GM12878 (cell line): ENCODE measurements around the gene COPS6. TPM values are rescaled to one million over a fixed set of nuclear protein-coding genes. Genes with fewer than 3 reads are reported as not detected.

Experiments used
- ATAC-seq: fragments of 200-7000 bp; cut with Tn5 transposase; 3 replicates; pipeline ENCODE4 v1.9.1; 2020; ENCODE audit warnings: mild to moderate bottlenecking, moderate library complexity
- BruUV-seq: library from RNA; stranded (reverse); fragments of 400-500 nt; replicated peaks from 2 replicates; lab custom pipeline; 2021; lab: Mats Ljungman, UMichigan
- CTCF ChIA-PET: fragments of 300-600 bp; sonication (Branson Sonifier 250); formaldehyde crosslinking; extraction: SDS; loops from one replicate; lab custom pipeline; 2021; ENCODE audit warnings: inconsistent platforms; lab: Yijun Ruan, JAX
- POLR2A ChIA-PET: fragments of 350-600 bp; formaldehyde crosslinking; extraction: SDS; loops from one replicate; lab custom pipeline; 2021; ENCODE audit warnings: inconsistent platforms; lab: Charles Lee
- RAD21 ChIA-PET: fragments of 300-600 bp; sonication (Branson Sonifier 250); formaldehyde crosslinking; loops from one replicate; lab custom pipeline; 2023; ENCODE audit warnings: antibody characterized with exemption; ENCODE audit not compliant: unreplicated experiment; lab: Charles Lee
- SMC1A ChIA-PET: fragments of 300-600 bp; sonication (Branson Sonifier 250); formaldehyde crosslinking; loops from one replicate; lab custom pipeline; 2023; ENCODE audit not compliant: unreplicated experiment, uncharacterized antibody; lab: Charles Lee
- DNase-seq: peaks from one replicate; pipeline ENCODE4 v3.0.0-alpha.2; 2011; ENCODE audit warnings: low read depth, low spot score
- FAIRE-seq: peaks from 3 replicates; lab custom pipeline; 2011; peaks lifted over from hg19 to GRCh38; lab: Jason Lieb, UNC
- H2AFZ ChIP-seq: 2 replicates; pipeline ENCODE4 v1.6.0; 2011; ENCODE audit warnings: low read depth, low read length, control low read depth; ENCODE audit not compliant: control insufficient read depth
- H3K27ac ChIP-seq: 2 replicates; pipeline ENCODE4 v1.5.1; 2011; ENCODE audit warnings: control low read depth; ENCODE audit not compliant: control insufficient read depth, insufficient read depth
- H3K27me3 ChIP-seq, 2 experiments: replicated peaks in 1 of 2; 2 replicates each; pipeline versions ENCODE4 v1.6.0 to v1.6.1; 2011; ENCODE audit warnings: low read length in 1 of 2; ENCODE audit not compliant: control insufficient read depth in 2 of 2, insufficient read depth in 2 of 2
- H3K36me3 ChIP-seq, 2 experiments: 2 replicates each; pipeline ENCODE4 v1.5.1; 2011; ENCODE audit warnings: low read length in 1 of 2; ENCODE audit not compliant: control insufficient read depth in 2 of 2, insufficient read depth in 2 of 2
- H3K4me1 ChIP-seq: 2 replicates; pipeline ENCODE4 v1.6.1; 2011; ENCODE audit warnings: mild to moderate bottlenecking, low read length, moderate library complexity, mixed read lengths; ENCODE audit not compliant: control insufficient read depth, insufficient read depth
- H3K4me2 ChIP-seq: 2 replicates; pipeline ENCODE4 v1.6.0; 2011; ENCODE audit warnings: control low read depth; ENCODE audit not compliant: control insufficient read depth, insufficient read depth
- H3K4me3 ChIP-seq: fragments of 200-600 bp; sonication (generic); 2 replicates; pipeline ENCODE4 v1.5.1; 2016
- H3K79me2 ChIP-seq: 2 replicates; pipeline ENCODE4 v1.6.0; 2011; ENCODE audit warnings: low read length; ENCODE audit not compliant: control insufficient read depth, insufficient read depth
- H3K9ac ChIP-seq: 2 replicates; pipeline ENCODE4 v1.8.0; 2011; ENCODE audit warnings: low read length, control low read depth, mixed read lengths; ENCODE audit not compliant: control insufficient read depth, insufficient read depth
- H3K9me3 ChIP-seq: replicated peaks from 3 replicates; pipeline ENCODE4 v1.5.1; 2011; ENCODE audit warnings: mild to moderate bottlenecking, low read length; ENCODE audit not compliant: control insufficient read depth, insufficient read depth
- H4K20me1 ChIP-seq: 2 replicates; pipeline ENCODE4 v1.6.0; 2011; ENCODE audit not compliant: control insufficient read depth, insufficient read depth
- CUX1 ChIP-seq: IDR thresholded peaks from 2 replicates; pipeline ENCODE4 v1.6.1; 2012; ENCODE audit warnings: improper control_type of control experiment, low read depth, low read length; ENCODE audit not compliant: insufficient replicate concordance
- MXI1 ChIP-seq: fragments of 150-350 bp; IDR thresholded peaks from 2 replicates; pipeline ENCODE4 v1.6.1; 2011; ENCODE audit warnings: low read depth, mild to moderate bottlenecking, inconsistent platforms, low read length, improper control_type of control experiment
- NR2C1 ChIP-seq: fragments of 450-650 bp; IDR thresholded peaks from 2 replicates; pipeline ENCODE4 v1.6.1; 2017; ENCODE audit warnings: antibody characterized with exemption, mild to moderate bottlenecking, moderate library complexity
- ZNF207 ChIP-seq: fragments of 450-650 bp; IDR thresholded peaks from 2 replicates; pipeline ENCODE4 v1.6.1; 2014; ENCODE audit warnings: antibody characterized with exemption, mild to moderate bottlenecking, borderline replicate concordance
- ZNF622 ChIP-seq: fragments of 450-650 bp; IDR thresholded peaks from 2 replicates; pipeline ENCODE4 v1.6.1; 2017; ENCODE audit warnings: mild to moderate bottlenecking, inconsistent platforms
- WGBS: methylation state at CpG from one replicate; pipeline ENCODE4 v1.1.6; 2016; ENCODE audit warnings: low lambda C conversion rate; ENCODE audit not compliant: insufficient replicate concordance, insufficient coverage; ENCODE audit errors: missing lambda C conversion rate; 5-methylcytosine and 5-hydroxymethylcytosine counted together
- in situ Hi-C: fragments of 300-500 bp; cut with MboI; formaldehyde crosslinking; loops from 9 replicates; pipeline ENCODE4 v1.14.3; 2018; ENCODE audit warnings: mixed read lengths
- intact Hi-C: fragments of 100-400 bp; cut with micrococcal nuclease; formaldehyde crosslinking; loops from one replicate; pipeline ENCODE4 v1.14.2; 2022; ENCODE audit not compliant: unreplicated experiment
- polyA plus RNA-seq, 11 experiments: library from polyadenylated mRNA; depleted of rRNA in 4 of 11; unstranded in 6 of 11; stranded (reverse) in 5 of 11; fragments of >200 nt; fragmentation: Nextera tagmentation in 4 of 11; fragmentation: Illumina TruSeq in 1 of 11; extraction: Ambion mirVana in 4 of 11; extraction: Trizol in 1 of 11; gene quantifications; 1 replicate in 1 of 11; 2 replicates in 10 of 11; pipeline versions ENCODE4 v1.2.1 to v1.2.3, GENCODE V29; 2011 to 2016; ENCODE audit warnings: inconsistent platforms in 2 of 11, missing spikeins in 2 of 11, low read depth in 1 of 11
- total RNA-seq, 4 experiments: library from RNA; depleted of rRNA in 3 of 4; stranded (reverse); fragments of >200 nt in 3 of 4; fragmentation: Illumina TruSeq in 1 of 4; extraction: Trizol in 1 of 4; gene quantifications; 2 replicates each; pipeline versions ENCODE4 v1.2.1 to v1.2.3, GENCODE V29; 2013 to 2021

Gene COPS6
- total and polyA plus RNA-seq, 10 of the 15 experiments (the other 5 are each of a cell fraction or from before 2014, with no cell fraction given): 28.5 to 182 (median 81.5) TPM

- POLR2A ChIA-PET: interaction anchor here (0.5 to 0.9 kb wide), 3 partner anchors 15 to 46 kb away, joined by 3 to 5 read pairs (median 3); partner anchors contain the start of gene MCM7
Observed at GRCh38 chr7:100085515-100085914, 3.3 kb upstream of the COPS6 start.

More at GRCh38 chr7:100085515-100085914, 3.3 kb upstream of the COPS6 start:
- H3K27ac ChIP-seq: no peak overlapping the region
- H3K36me3 ChIP-seq: peaks cover 0 to under 1% of the 10 kb centered on the region in 2 experiments; a peak in 2 of 4 replicates
- DNase-seq: no peak
- ChIA-PET CTCF (interaction anchor here (0.7 kb wide), 2 partner anchors 11 to 93 kb away, joined by 3 read pairs; no protein-coding TSS in a partner anchor), RAD21 (no interaction called here), SMC1A (no interaction called here)
- no peak overlapping the region for H3K4me3 ChIP-seq
- H2AFZ ChIP-seq: no peak overlapping the region
- no TSS peak for BruUV-seq
- no peak overlapping the region for H3K9ac ChIP-seq
- WGBS: 56% methylated on average over 3 of the region's 3 CpGs
- H3K79me2 ChIP-seq: peaks cover 24% of the 10 kb centered on the region
- no peak for FAIRE-seq
- no peaks in the 10 kb centered on the region for H3K9me3 ChIP-seq
- intact Hi-C loops: loop anchor here (10.0 kb wide), 1 partner anchor 171 kb away; the partner anchor contains the start of gene TRIM4
- H3K27me3 ChIP-seq: no peaks in the 10 kb centered on the region
- TF ChIP-seq CUX1 (no peak), ZNF207 (no peak), MXI1 (no peak), NR2C1 (no peak), ZNF622 (no peak)
- in situ Hi-C loops: no loop called here
- ATAC-seq: no peak
- H3K4me1 ChIP-seq: peaks cover 11% of the 10 kb centered on the region
- H3K4me2 ChIP-seq: no peak overlapping the region
- no peaks in the 10 kb centered on the region for H4K20me1 ChIP-seq
